AG09319 (cell line): ENCODE results near the gene AGAP1.

Experiments used
- DNase-seq: peaks from one replicate; pipeline ENCODE4 v3.0.0-alpha.2; 2010; ENCODE audit warnings: low read depth; ENCODE audit errors: extremely low read depth
- CTCF ChIP-seq: IDR thresholded peaks from 2 replicates; pipeline ENCODE4 v1.5.1; 2011; ENCODE audit warnings: low read depth, mild to moderate bottlenecking, inconsistent platforms, low read length, moderate library complexity

AGAP1 gene

GRCh38 chr2:235733761-235734160 lies 239.9 kb downstream of the AGAP1 start:
- TF ChIP-seq CTCF: no peak

GRCh38 chr2:235734168-235734567 lies 240.3 kb downstream of the AGAP1 start:
- no peak for DNase-seq
- TF ChIP-seq CTCF: no peak

More at GRCh38 chr2:235733761-235734160, 239.9 kb downstream of the AGAP1 start:
- DNase-seq: no peak

GRCh38 chr2:235734688-235735231 lies 240.9 kb downstream of the AGAP1 start:
- TF ChIP-seq CTCF: no peak; the same call in 1 of the 2 replicates

GRCh38 chr2:235737396-235737795 lies 243.6 kb downstream of the AGAP1 start:
- no peak for DNase-seq
- TF ChIP-seq CTCF: no peak

More at GRCh38 chr2:235734688-235735231, 240.9 kb downstream of the AGAP1 start:
- DNase-seq: no peak

GRCh38 chr2:235737840-235738239 lies 244.0 kb downstream of the AGAP1 start:
- no peak for TF ChIP-seq CTCF
- DNase-seq: no peak

GRCh38 chr2:235739704-235740415 lies 246.0 kb downstream of the AGAP1 start:
- DNase-seq: no peak
- no peak for TF ChIP-seq CTCF

GRCh38 chr2:235740821-235741220 lies 247.0 kb downstream of the AGAP1 start:
- DNase-seq: no peak

More at GRCh38 chr2:235740821-235741220, 247.0 kb downstream of the AGAP1 start:
- peak; percentile 16 for TF ChIP-seq CTCF
